Neural progenitor cell (in vitro differentiated cells): Measurements from ENCODE around the gene ABHD12.

ENCODE experiments used
- CTCF ChIP-seq: fragments of 200-600 bp; sonication (generic); IDR thresholded peaks from 2 replicates; pipeline ENCODE4 v1.5.1; 2017; ENCODE audit warnings: antibody characterized with exemption, mild to moderate bottlenecking
- EZH2phosphoT487 ChIP-seq: fragments of 200-600 bp; sonication (generic); IDR thresholded peaks from 2 replicates; pipeline ENCODE4 v1.6.1; 2017; ENCODE audit warnings: antibody characterized with exemption

DNA sequence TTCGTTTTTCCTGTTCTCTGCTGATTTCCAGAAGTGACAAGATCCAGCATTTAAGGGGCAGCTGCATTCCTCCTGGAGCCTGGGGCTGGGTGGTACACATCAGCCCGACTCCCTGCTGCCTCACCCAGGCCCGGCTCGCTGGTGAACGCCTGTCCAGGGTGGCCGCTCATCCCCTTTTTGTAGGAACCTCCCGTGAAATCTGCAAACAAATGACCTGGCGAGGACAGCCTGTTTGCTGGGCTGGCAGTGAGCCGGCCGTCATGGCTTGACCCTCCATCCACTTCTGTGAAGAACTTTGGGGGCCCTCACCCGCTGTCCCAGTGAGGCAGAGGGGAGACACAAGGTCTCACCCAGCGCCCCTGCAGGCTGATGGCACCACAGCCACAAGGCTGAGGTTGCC lies 103.7 kb downstream of the ABHD12 start:
- TF ChIP-seq CTCF (no peak), EZH2phosphoT487 (no peak)
